ENCODE data around the gene FSD1L.
A peak's percentile ranks its signal among the peaks of the same experiment; 100 is the strongest.

Gene FSD1L

DNA sequence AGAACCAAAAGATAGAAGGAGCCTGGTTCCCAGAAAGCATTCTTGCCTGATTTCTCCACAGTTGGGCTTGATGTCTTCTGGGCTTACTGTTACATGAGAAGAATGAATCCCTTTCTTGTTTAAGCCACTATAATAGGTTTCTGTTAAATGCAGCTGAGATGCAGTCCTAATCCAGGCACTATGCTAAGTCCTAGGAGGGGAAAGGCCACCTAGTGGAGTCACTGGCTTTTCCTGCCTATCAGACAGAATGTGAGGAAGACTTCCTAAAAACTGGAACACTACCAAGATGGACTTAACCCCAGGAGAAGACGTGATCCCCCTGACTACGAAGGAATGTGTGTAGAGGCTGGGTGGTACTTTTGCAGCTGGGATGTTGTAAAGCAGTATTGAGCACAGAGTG, 34.3 kb upstream of the FSD1L start:
- peak; percentile 54 for DNase-seq (ENCODE audit: low read depth)
- no peak overlapping the region for H3K4me3 ChIP-seq (ENCODE audit: low read depth, low read length)

DNA sequence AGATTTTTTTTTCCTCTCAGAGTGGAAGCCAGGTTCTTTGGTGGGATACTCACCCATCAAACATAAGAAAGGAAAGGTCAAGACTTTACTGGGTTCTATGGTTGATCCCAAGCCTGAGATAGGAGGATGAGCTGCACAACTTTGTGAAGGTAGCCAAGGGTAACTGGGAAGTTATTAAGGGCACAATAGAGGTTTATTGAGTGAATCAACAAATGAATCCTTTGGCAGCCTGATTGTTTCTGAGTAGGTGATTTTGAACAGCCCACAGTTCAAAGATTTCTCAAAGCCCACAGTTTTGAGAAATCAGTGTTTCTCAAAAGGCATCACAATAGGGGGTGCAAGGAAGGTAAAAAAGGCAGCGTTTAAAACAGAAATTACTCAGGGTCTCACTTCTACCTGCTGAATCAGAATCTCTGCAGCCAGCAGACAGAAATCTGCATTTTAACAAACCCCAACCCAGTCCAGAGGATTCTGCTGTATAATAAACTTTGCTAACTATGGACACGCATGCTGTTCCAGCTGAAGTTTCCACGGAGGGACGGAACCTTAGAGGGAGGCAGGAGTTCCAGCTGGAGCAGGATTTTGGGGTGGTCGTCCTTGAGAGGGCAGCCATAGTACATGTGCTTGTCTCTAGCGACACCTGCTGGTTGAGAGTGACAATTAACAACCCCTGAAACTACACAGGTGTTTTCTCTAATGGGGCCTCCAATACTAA, 32.7 kb upstream of the FSD1L start:
- TF ChIP-seq, protein P1, sequence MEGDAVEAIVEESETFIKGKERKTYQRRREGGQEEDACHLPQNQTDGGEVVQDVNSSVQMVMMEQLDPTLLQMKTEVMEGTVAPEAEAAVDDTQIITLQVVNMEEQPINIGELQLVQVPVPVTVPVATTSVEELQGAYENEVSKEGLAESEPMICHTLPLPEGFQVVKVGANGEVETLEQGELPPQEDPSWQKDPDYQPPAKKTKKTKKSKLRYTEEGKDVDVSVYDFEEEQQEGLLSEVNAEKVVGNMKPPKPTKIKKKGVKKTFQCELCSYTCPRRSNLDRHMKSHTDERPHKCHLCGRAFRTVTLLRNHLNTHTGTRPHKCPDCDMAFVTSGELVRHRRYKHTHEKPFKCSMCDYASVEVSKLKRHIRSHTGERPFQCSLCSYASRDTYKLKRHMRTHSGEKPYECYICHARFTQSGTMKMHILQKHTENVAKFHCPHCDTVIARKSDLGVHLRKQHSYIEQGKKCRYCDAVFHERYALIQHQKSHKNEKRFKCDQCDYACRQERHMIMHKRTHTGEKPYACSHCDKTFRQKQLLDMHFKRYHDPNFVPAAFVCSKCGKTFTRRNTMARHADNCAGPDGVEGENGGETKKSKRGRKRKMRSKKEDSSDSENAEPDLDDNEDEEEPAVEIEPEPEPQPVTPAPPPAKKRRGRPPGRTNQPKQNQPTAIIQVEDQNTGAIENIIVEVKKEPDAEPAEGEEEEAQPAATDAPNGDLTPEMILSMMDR (conservative IDR thresholded peaks at IDR 0.05; ENCODE audit: low read depth, low read length): peak; percentile 90
- no peak overlapping the region for H3K4me3 ChIP-seq (ENCODE audit: low read depth, low read length)
- DNase-seq (ENCODE audit: low read depth): peak; percentile 64

More for the DNA sequence above, 34.3 kb upstream of the FSD1L start:
- TF ChIP-seq, protein P1 (conservative IDR thresholded peaks at IDR 0.05; ENCODE audit: low read depth, low read length): peak; percentile 58

DNA sequence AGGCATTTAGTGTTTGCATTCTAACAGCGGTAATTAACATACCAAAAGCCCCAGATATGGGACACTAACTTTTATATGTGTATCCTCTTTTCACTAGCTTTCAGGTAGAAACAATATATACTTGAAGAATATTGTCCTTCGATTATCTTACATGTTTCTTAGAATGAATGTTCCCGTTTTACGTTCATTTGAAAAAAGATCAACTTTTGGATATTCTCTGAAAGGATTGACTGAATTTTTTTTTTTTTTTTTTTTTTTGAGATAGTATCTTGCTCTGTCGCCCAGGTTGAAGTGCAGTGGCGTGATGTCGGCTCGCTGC, 32.2 kb upstream of the FSD1L start:
- no peak overlapping the region for H3K4me3 ChIP-seq (ENCODE audit: low read depth, low read length)
- TF ChIP-seq, protein P1 (conservative IDR thresholded peaks at IDR 0.05; ENCODE audit: low read depth, low read length): no peak
- DNase-seq (ENCODE audit: low read depth): no peak

DNA sequence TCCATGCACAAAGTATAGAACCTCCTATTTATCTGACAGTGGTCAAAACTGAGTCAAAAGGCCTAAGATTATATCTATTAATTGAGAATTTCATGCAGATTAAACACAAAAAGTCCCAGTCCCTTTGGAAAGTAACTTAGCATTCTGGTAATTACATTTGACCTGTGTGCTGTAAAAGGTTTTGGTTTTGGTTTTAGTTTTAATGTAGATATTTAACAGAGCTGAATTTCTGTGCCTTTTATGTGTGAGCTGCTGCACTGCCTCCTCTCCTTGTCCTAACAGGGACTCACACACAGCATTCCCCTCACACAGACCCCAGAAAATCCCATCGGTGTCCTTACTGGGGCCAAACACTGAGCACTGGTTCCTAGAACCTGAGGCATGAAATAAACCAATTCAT, 31.0 kb upstream of the FSD1L start:
- no peak for DNase-seq (ENCODE audit: low read depth)
- H3K4me3 ChIP-seq (ENCODE audit: low read depth, low read length): no peak overlapping the region
- TF ChIP-seq, protein P1 (conservative IDR thresholded peaks at IDR 0.05; ENCODE audit: low read depth, low read length): no peak

DNA sequence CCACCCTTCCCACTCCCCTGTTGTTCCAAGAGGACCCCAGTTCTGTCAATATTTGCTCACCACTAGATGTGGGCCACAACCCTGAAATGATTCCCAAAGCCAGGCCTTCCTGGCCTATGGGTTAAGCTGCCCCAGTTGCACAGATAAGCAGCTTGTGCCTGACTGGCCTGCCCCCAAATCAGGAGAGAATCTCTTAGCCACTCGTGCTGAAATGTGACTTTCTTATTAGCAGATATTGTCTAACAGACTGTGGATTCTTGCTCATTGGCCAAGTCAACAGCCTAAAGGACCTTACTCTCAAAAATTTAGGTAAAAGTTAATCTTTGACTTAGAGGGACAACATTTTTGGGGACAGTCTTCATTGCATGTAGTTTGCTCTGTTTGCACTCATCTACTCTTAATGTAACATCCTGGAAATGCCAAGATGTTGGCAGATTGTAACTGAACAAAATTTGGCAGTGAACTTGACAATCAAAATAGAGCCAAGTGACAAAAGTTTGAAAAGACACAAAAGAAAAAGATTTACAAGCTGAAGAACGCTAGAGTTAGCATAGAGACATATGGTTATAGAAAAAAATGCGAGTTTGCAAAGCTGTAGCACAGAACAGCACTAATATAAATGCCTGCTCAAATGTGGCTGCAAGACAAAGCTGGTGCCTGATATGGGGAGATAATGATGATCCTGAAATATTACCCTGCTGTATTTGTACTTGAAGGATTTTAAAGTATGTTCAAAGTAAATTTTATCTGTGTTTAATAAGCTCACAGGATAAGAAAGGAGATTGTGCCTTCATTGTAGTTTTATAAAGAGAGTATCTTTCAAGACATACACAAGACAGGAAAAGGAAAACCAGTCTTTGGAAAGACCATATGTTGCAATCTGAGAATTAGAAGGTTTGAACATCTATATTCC, 29.0 kb upstream of the FSD1L start:
- H3K4me3 ChIP-seq (ENCODE audit: low read depth, low read length): no peak overlapping the region
- TF ChIP-seq, protein P1 (conservative IDR thresholded peaks at IDR 0.05; ENCODE audit: low read depth, low read length): no peak
- no peak for DNase-seq (ENCODE audit: low read depth)

DNA sequence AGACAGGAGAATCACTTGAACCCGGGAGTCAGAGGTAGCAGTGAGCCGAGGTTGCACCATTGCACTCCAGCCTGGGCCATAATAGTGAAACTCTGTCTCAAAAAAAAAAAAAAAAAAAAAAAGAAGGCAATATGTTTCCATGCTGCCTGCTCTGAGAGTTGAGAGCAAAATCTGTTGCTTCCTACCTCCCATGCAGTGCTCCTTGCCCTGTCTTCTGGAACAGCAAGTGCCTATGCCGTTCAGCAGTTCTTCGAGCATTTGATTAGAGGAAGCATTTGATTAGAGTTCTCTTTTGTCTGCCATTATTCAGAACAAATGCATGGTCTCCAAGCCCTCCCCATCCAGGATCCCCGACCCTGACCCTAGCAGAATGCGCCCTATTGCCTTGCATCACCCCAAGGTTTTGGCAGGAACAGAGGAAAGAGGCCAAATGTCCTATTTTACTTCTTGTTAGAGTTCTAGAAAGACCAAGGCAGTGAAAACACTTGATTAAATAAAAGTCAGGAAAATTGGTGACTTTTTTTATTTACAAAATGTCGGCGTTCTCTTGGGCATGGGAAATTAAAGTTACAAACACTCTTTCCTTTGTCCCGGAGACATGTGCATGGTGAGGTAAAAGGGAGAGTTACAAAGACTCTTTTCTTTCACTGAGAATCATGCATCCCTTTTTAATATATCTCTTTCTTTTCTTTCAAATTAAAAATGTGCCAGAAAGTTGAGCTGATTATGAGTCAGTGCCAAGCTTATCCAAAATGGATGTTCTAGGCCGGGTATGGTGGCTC, 27.8 kb upstream of the FSD1L start:
- no peak overlapping the region for H3K4me3 ChIP-seq (ENCODE audit: low read depth, low read length)
- DNase-seq (ENCODE audit: low read depth): no peak
- TF ChIP-seq, protein P1 (conservative IDR thresholded peaks at IDR 0.05; ENCODE audit: low read depth, low read length): no peak

Data from choroid plexus epithelial cell (primary cell).